ENCODE measurements around the gene UBE2Q2.
A peak's percentile ranks its signal among the peaks of the same experiment; 100 is the strongest.
"Not testable (repeated sequence)": the region's sequence is repeated elsewhere in the genome, so short reads cannot be mapped to it uniquely, and the experiment has no call there.

Gene UBE2Q2

DNA sequence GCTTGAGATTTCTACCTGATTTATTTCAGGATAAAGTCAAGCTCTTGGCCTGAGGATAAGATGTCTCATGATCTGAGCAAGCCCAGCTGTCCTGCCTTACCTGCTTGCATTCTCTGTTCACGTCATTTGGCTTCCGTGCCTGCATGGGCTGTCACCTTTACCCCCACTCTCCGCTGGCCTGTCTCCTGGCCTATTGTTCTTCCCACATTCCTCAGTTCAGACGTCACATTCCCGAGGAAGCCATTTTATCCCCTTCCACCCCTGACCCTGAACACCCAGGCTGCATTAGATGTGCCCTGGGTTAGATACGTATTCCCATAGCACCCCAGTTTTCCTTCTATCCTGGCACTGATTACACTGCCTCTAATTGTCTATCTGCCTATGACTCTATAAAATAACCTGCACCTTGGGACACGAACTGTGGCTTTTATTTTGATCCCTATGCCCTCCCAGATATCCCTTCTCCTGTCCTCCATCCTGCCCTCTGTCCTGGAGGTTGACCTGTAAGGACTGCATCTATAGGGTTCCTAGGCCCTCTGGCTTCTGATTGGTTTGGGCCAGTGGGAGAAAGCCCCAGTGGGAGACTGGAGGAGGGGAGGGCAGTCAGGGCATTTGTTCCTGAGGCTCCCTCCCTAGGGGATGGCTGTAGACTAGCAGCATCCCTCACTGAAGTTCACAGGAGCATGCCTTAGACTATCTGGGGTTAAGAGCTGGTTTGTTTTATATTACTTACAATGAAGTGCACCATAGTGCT, 19.2 kb upstream of the UBE2Q2 start:
- DNase-seq (ENCODE audit: low read depth in 2 of 2) = no peak

DNA sequence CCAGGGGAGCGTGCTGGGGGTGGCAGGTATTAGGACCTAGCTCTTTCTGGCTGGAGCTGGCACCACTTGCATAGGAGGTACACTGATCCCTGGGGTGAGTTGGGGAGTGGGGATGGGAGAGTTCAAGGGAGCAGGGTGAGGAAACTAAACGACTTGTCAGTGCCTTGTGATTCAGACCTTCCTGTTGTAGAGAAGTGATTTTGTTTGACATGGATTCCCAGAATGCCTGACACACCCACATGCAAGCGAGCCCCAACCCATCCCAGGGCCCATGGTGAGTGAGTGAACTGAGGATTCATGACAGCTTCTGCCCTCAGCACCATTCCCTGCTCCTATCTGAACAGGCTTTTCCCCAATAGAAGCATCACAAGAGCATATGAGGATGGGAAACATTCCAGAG, 15.6 kb upstream of the UBE2Q2 start:
- DNase-seq (ENCODE audit: low read depth in 2 of 2) = no peak

DNA sequence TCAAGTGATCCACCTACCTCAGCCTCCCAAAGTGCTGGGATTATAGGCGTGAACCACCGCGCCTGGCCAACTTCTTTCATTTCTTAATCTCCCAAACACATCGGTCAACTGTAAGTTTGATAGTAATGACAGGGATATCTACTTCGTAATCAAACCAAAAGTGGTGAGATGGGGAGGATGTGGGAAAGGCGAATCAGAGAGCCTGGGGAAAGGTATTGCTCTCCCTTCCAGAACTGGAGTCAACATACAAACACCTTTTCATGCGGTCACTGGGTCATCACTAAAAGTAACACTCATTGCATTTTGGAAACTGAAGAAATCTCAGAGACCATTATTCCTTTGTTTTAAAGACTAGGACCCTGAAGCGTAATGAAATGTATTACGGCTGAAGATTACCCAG, 14.8 kb upstream of the UBE2Q2 start:
- no peak for DNase-seq (ENCODE audit: low read depth in 2 of 2)

DNA sequence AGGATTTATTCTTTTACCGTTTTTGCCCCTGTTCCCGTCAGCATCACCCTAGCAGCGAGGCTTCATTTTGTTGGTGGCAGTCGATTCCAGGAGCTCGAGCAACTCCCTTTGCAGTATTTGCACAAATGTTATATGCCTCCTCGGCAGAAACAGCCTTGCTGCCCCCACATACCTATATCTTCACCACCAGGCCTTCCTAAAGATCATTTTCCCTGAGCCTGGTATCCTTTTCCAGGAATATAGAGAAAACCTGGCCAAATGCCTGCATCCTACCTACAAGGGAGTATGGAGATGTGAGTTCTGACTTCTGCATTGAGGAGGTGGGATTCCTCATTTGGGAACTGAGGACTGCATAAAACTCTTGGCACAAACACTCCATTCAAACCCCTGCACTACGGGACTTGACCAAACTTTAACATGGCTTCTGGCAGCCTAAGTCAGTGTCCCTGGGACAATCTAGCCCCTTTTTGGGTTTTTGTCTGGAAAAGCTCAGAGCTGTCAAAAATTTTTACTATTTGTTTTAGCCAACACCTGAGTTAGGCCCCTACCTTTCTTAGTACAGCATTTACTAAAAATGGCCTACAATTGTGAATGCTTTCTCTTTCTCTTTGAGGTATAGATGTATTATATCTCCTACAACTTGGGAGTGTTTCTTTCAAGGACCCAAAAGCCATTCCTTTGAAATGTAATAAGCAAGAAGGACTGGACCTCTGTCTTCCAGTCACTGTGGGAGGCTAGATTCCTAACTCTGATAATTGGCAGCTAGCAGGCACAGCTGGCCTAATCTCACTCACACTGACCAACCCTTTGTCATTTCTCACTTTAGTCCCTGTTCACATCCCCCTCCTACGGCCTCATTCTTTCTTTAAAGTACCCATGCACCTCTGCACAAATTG, 12.1 kb upstream of the UBE2Q2 start:
- DNase-seq (ENCODE audit: low read depth in 2 of 2) = no peak

DNA sequence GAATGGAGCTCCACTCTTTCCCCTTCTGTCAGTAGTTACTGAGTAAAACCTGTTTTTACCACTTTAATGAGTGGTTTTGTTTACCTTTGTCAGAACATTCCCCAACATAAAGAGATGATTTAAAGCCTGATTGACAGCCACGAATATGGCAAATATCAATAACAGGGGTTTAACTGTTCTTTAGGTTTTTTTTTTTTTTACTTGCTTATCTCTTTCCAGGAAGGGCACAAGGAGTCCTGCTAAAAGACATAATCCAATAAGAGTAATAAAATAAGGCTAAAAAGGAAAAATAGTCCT, 11.5 kb upstream of the UBE2Q2 start:
- no peak for DNase-seq (ENCODE audit: low read depth in 2 of 2)

DNA sequence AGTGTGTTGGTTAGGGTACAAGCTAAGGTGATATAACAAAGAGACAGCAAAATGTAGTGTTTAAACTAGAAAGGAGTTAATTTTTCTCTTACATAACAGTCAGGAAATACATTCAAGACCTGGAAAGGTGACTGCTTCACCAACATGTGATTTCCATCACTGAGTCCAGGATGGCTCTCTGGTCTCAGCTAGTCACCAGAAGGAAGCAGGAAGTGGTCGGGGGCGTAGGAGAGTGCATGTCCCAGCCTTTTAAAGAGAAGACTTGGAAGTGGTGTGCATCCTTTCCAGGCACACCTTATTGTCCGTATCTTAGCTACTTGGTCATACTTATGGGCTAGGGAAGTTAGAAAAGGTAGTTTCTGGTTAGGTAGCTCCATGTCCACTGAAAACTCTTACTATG, 11.1 kb upstream of the UBE2Q2 start:
- DNase-seq (ENCODE audit: low read depth in 2 of 2) = no peak

DNA sequence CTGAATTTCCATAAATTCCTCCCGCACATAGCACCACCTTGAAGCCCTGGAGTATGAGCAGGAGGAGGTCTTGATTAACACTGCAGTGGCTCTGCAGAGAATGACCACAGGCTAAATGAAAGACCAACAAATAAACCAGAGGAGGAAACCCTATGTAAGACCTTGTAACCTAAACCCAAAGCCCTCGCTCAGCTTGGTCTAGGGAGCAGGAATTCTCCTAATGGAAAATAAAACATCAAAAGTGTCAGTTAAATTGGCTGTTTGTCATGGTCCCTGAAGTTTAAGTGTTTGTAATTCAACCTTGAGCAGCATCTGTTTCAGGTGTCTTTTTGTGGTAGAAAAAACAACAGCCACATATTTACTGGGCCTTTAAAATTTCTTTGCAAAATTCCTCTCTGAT, 9.2 kb upstream of the UBE2Q2 start:
- DNase-seq (ENCODE audit: low read depth in 2 of 2) = no peak

DNA sequence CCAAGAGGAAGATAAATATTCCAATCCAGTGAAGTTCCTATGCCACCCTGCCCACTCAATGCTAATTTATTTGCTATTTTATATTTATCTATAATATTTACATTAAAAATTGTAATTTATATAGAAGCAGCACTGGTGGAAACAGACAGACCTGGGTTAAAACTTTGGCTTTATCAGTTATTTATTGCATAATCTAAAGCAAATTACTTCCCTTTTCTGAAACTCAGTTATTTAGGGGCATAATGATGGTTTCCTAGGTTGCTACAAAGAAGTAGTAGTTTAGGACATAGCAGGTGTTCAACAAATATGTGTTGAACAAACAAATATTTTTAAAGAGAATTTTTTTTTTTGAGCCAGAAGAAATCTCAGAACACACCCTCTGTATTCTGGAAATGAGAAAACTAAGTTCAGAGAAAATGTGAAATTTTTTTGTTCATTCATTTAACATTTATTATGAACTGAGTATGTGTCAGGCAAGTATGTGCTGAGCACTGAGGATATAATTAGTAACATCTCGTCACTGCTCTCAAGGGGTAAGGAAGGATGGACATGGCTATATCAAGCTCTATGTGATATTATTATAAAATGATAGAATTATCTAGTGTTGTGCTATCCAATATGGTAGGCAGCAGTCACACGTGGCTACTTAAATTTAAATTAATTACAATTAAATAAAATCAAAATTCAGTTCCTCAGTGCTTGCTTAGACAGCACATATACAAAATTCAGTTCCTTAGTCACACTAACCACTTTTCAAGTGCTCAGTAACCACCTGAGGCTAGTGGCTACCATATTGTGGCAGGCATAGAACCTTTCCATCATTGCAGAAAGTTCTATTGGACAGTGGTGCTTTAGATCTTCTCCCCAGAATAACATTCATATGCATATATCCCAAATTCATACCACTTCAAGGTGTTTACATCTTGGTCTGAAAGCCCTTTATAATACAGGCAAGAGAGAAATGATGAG, 7.0 kb upstream of the UBE2Q2 start:
- DNase-seq (ENCODE audit: low read depth in 2 of 2) = no peak

DNA sequence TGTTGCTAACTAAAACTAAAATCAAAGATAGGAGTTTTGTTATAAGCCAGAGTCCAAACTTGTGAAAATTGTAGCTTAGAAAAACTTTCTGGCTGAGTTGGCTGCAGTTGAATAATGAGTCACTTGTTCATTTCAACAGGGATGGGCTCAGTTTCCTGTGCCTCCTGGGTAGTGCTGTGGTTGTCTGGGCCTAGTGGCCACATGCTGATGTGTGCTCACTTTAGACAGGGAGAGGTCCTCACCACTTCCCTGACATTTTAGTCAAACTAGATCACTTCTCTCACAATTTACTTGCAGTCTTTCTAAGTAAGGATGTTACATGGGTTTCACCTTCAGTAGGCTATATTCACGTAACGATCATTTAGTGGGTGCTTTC, 6.3 kb upstream of the UBE2Q2 start:
- DNase-seq (ENCODE audit: low read depth in 2 of 2) = no peak

DNA sequence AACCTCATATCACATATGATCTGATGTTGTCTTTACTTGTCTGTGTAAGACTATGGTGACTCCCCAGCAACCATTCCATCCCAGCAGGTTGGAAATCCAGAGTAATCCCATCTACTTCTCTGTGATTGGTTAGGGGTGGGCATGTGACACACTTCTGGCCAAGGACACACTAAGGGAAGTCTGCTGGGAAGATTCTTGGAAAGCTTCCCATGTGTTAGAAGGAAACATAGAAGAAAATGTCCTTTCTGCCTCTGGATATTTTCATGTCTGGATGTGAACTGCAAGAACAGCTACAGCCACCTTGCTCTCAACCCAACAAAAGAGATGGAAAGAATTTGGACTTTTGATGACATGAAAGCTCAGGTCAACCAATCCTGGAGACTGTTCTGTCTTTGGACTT, 2.6 kb upstream of the UBE2Q2 start:
- DNase-seq (ENCODE audit: low read depth in 2 of 2) = no peak

DNA sequence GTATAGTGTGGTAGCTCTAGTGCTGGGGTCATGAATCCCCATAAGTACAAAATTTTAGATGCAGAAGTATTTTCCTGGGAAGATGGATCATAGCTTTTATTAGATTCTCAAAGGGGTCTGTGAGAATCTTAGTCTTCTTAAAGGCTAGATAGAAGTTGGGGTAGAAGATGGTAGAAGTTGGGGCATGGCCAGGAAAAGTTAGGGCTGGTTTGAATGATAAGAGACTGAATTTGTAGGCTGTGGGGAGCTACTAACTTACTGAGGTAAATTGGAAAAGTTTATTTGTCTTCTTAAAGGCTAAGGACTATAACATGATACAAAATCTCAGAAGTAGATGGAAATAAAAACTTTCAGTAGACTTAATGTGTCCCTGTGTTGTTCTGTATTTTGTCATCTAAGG, 1.6 kb upstream of the UBE2Q2 start:
- DNase-seq (ENCODE audit: low read depth in 2 of 2) = no peak

DNA sequence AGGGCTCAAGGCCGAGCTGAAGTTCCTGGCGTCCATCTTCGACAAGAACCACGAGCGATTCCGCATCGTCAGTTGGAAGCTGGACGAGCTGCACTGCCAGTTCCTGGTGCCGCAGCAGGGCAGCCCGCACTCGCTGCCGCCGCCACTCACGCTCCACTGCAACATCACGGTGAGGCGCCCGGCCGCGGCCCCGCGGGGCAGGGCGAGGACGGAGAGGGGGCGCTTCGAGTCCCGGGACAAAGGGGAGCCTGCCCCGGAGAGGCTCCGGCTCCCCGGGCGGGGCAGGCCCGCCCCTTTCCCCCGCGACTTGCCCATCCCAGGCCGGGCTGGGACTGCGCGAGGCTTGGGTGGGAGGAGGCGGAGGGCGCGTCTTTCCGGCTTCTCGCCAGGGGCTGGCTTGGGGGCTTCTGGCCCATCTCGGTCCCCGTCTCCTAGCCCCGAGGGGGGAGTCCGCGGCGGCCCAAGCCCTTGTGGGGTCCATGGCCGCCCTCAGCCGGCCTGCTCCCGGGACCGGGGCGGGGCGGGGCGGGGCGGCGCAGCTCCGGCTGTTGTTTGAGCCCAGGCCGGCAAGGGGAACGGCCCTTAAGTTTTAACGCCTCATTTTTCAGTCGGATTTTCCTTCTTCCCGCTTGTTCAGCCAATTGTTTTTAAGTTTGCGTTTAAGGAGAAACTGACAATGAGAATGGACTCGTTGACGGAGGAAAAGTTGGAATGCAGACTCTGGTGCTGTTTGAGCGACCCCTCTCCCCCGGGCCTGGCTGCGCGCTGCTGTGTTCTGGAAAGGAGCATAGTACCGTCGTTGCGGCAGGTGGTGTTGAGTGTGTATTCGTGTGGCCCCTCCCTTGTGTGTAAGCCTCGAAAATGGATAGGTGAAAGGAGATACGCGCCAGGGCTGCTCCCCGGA, 683 bp downstream of the UBE2Q2 start:
- peak in 1 of 2 experiments; percentile 25 for DNase-seq (ENCODE audit: low read depth in 2 of 2)

DNA sequence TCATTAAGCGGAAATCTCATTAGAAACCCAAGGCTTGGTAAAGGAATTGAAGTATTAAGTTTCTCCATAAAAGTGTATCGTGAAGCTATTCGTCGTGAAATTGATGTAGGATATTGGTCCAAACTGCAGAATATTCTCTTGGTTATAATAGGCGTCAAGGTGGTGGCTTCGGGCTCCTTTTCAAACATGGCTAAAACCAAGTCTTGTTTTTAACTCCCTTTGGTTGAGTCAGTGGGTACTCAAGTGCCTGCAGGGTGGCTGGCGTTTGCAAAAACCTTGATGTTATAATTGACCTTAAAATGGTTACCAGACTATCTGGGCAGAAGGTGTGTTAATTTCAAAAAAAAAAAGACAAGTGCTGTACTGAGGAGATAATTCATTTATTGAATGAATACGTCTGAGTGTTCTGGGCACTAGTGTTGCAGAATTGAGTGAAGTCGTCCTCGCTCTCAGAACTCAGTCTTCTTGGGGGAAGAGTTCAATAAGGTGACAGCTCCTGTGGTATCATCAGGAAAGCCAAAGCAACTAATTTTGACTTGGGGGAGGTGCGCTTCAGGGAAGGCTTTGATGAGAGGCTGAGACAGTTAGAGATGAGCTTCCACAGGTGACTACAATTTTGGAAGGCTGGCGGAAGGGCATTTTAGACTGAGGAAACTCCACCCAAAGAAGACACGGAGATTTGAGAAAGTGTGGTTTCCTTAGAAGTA, 1.5 kb downstream of the UBE2Q2 start:
- DNase-seq (ENCODE audit: low read depth in 2 of 2) = no peak

DNA sequence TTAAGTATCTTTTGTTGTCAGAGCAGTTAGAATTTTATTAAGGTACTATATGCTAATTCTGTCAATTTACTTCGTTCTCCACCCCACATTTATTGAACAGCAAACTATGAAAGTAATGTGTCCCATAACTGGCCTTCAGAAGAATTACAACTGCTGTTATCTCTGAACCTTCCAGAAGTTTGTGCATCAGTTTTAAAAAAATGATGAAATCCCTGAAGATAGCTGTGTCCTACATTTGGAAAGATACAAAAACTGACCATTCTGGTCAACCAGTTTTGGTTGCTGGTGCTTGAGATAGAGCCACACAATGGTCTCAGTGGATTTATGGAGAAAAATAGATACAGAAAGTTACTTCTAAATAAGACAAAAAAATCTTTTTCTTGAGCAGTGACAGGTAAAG, 5.9 kb downstream of the UBE2Q2 start:
- DNase-seq (ENCODE audit: low read depth in 2 of 2) = no peak

DNA sequence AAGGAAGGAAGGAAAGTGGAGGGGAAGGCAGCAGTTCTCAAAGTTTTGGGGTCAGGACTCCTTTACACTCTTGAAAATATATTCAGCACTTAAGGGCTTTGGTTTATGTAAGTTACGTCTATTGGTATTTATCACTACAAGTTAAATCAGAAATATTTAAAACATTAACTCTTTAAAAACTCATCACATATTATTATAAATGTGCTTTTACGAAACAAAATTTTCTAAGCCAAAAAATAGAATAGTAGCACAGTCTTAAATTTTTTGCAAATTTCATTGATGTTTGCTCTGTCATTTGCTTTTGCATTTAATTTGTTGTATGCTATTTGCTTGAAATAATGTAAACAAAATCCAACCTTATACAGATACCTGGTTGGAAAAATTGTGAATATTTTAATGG, 7.5 kb downstream of the UBE2Q2 start:
- DNase-seq (ENCODE audit: low read depth in 2 of 2) = no peak

DNA sequence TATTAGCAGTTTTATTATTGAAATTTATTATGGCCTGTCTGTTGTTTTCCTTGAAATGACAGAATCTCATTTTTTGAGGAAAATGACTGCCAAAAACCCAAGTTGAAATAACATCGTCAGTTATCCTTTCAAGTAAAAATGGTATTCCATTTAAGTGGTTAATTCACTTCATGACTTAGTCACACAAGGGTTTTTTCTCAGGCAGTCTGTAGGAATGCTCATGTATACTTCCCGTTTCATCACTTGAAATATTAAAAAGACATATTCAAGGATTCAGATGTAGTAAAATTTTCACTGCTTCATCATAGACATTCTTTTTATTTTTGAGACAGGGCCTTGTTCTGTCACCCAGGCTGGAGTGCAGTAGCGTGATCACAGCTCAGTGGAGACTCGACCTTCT, 8.3 kb downstream of the UBE2Q2 start:
- DNase-seq (ENCODE audit: low read depth in 2 of 2) = not testable (repeated sequence)

DNA sequence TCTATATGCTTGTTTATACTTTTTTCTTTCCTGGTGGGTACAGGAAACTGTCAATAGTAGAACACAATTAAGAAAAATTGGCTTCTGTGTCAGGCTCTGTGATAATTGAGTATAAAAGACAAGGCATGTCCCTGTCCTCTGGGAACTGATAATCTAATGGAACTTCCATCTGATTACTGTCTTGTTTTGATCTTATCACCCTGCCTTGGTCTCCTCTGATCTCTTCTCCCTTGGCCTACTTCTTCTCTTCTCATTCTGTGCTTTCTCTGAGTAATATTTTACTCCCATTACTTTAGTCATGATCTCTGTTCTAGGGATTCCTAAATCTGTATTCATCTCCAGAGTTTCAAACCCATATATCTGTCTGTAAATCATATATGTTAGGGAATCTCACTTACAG, 14.6 kb downstream of the UBE2Q2 start:
- no peak for DNase-seq (ENCODE audit: low read depth in 2 of 2)

DNA sequence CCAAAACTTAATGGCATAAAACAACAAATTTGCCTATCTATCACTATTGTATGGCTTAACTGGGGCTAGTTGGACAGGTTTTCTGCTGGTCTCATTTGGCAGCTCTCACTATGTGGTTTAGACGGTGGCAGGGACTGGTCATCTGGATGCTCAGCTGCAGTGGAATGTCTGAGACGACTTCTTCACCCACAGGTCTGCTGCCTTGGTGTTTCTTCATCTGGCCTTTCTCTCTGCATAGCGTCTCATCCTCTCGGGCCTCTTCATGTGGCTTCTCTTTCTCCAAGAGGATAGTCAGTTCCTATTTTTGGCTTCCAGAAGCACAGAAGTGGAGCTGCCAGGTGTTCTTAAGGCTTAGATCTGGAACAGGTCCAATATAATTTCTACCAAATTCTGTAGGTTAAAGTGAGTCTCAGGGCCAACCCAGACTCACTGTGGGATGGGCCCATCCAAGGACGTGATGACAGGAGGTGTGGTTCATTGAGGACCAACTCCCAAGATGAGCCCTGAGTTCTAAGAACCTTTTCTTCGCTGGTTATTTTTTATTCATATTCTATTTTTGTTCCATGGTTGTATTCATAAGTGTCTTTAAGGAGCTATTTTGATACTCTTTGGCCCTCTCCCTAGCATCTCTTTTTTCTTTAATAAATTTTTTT, 18.6 kb downstream of the UBE2Q2 start:
- no peak for DNase-seq (ENCODE audit: low read depth in 2 of 2)

DNA sequence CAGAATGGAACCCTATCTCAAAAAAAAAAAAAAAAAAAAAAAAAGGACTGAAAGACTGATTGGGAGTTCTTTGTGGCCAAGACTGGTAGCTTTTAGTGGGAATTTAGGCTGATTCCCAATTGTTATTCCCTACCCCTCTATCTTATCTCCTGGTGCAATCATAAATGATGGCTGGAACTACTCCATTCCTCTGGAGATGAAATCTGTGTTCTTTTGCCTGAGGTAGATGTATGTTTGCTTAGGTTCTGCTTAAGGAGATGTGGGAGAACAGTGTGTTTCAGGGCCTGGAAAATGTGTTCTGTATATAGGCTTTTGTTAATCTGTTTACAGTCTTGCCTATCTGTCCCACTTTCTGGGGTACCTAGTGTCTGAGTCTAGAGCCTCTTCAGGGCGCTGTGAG, 19.5 kb downstream of the UBE2Q2 start:
- no peak for DNase-seq (ENCODE audit: low read depth in 2 of 2)
